Osteocyte (in vitro differentiated cells): ENCODE results near the gene MPDU1. TPM values are rescaled to one million over a fixed set of nuclear protein-coding genes. Genes with fewer than 3 reads are reported as not detected.
A peak's percentile ranks its signal among the peaks of the same experiment; 100 is the strongest.

ENCODE experiments used
- DNase-seq: peaks from one replicate; pipeline ENCODE4 v3.0.0; 2021; ENCODE audit warnings: mixed read lengths; ENCODE audit not compliant: unreplicated experiment; ENCODE audit errors: extremely low spot score
- H3K27ac Mint-ChIP-seq: one replicate; pipeline ENCODE4 v1.8.0; 2021; ENCODE audit warnings: mild to moderate bottlenecking, mixed read lengths; ENCODE audit not compliant: unreplicated experiment
- H3K27me3 Mint-ChIP-seq: one replicate; pipeline ENCODE4 v1.8.0; 2021; ENCODE audit warnings: mixed read lengths; ENCODE audit not compliant: unreplicated experiment
- H3K36me3 Mint-ChIP-seq: one replicate; pipeline ENCODE4 v1.8.0; 2021; ENCODE audit warnings: mixed read lengths; ENCODE audit not compliant: unreplicated experiment
- H3K4me1 Mint-ChIP-seq: one replicate; pipeline ENCODE4 v1.8.0; 2021; ENCODE audit warnings: mixed read lengths; ENCODE audit not compliant: unreplicated experiment
- H3K4me3 Mint-ChIP-seq: one replicate; pipeline ENCODE4 v1.8.0; 2021; ENCODE audit warnings: mild to moderate bottlenecking, moderate library complexity, mixed read lengths; ENCODE audit not compliant: unreplicated experiment
- H3K9me3 Mint-ChIP-seq: one replicate; pipeline ENCODE4 v1.8.0; 2021; ENCODE audit warnings: mixed read lengths; ENCODE audit not compliant: unreplicated experiment
- CTCF ChIP-seq: fragments of 200-600 bp; sonication (generic); IDR thresholded peaks from 2 replicates; pipeline ENCODE4 v1.5.0; 2021; ENCODE audit warnings: antibody characterized with exemption, mild to moderate bottlenecking, moderate library complexity
- total RNA-seq: library from RNA; stranded (reverse); gene quantifications from 2 replicates; pipeline ENCODE4 v1.2.1, GENCODE V29; 2021

The MPDU1 gene
- total RNA-seq, 1 donor from 2014 or later = 42.2 TPM

- H3K4me1 Mint-ChIP-seq = peaks cover 62% of the 10 kb centered on the region
- DNase-seq = no peak
- H3K9me3 Mint-ChIP-seq = no peaks in the 10 kb centered on the region
- H3K27ac Mint-ChIP-seq = peak within 1 kb of the TSS; percentile 89
- no peaks in the 10 kb centered on the region for H3K27me3 Mint-ChIP-seq
- H3K36me3 Mint-ChIP-seq = peaks cover 41% of the 10 kb centered on the region
- no peak for TF ChIP-seq CTCF
- H3K4me3 Mint-ChIP-seq = no peak within 1 kb of the TSS
Observed at GRCh38 chr17:7579001-7579833, 4.4 kb upstream of the MPDU1 start, which contains the start of gene CD68. TSS of gene CD68 (plus strand) at chr17:7579638. CDS start at chr17:7579678, 40 bp downstream.

- H3K4me3 Mint-ChIP-seq = no peak overlapping the region
- TF ChIP-seq CTCF = no peak
- H3K9me3 Mint-ChIP-seq = no peaks in the 10 kb centered on the region
- peaks cover 62% of the 10 kb centered on the region for H3K4me1 Mint-ChIP-seq
- H3K27ac Mint-ChIP-seq = peak overlapping the region; percentile 89
- H3K36me3 Mint-ChIP-seq = peaks cover 36% of the 10 kb centered on the region
- H3K27me3 Mint-ChIP-seq = no peaks in the 10 kb centered on the region
- DNase-seq = no peak
Observed at GRCh38 chr17:7579834-7580603, 3.6 kb upstream of the MPDU1 start.

GRCh38 chr17:7580604-7581575, 2.8 kb upstream of the MPDU1 start:
- no peak overlapping the region for H3K4me3 Mint-ChIP-seq
- H3K36me3 Mint-ChIP-seq = peaks cover 30% of the 10 kb centered on the region
- peaks cover 61% of the 10 kb centered on the region for H3K4me1 Mint-ChIP-seq

More at GRCh38 chr17:7580604-7581575, 2.8 kb upstream of the MPDU1 start:
- H3K27ac Mint-ChIP-seq = peak overlapping the region; percentile 89
- H3K9me3 Mint-ChIP-seq = no peaks in the 10 kb centered on the region
- TF ChIP-seq CTCF = no peak
- no peak for DNase-seq
- no peaks in the 10 kb centered on the region for H3K27me3 Mint-ChIP-seq
